ENCODE measurements around the gene PCSK4. TPM values are rescaled to one million over a fixed set of nuclear protein-coding genes. Genes with fewer than 3 reads are reported as not detected.

The PCSK4 gene
- polyA plus RNA-seq, 2 of the 4 experiments (the other 2 are of a cell fraction): 0.76 to 2.1 TPM

DNA sequence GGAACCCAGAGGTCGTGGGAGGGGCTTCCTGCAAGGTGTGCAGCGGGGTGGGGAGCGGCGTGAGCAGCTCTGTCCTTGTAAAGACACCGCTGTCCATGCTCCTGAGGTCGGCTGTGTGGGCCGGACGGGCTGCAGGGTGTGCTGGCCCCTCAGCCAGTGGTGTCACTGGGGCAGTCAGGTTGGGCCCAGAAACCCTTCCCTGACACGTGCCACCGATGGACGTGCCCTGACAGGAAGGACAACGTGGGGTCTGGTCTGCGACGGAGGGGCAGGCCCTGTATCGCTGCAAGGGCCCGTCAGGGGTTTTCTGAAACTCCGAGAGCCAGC is 56.1 kb downstream of the PCSK4 start:
- ChIA-PET POLR2A (no interaction called here), CTCF (no interaction called here)
- no peak overlapping the region for H3K4me2 ChIP-seq
- H3K4me3 ChIP-seq: no peak overlapping the region
- peaks cover 4% of the 10 kb centered on the region for H3K4me1 ChIP-seq
- H3K9me3 ChIP-seq: no peaks in the 10 kb centered on the region
- TF ChIP-seq BHLHE40 (IDR thresholded peaks at IDR 0.05; ENCODE audit: low read depth, low read length) (no peak), ZC3H11A (IDR thresholded peaks at IDR 0.05) (no peak), CBX8 (IDR thresholded peaks at IDR 0.05) (no peak), TFCP2L1 (CRISPR knock-in tag; IDR thresholded peaks at IDR 0.05) (no peak), HOXB13 (CRISPR knock-in tag; IDR thresholded peaks at IDR 0.05; ENCODE audit: low read depth) (no peak), POLR2AphosphoS2 (conservative IDR thresholded peaks at IDR 0.05; ENCODE audit: low read length) (no peak), EHMT2 (IDR thresholded peaks at IDR 0.05; ENCODE audit: low read depth) (no peak), PHF8 (IDR thresholded peaks at IDR 0.05; ENCODE audit: borderline replicate concordance, low read depth) (no peak), RAD21 (conservative IDR thresholded peaks at IDR 0.05 in 1 of 2, IDR thresholded peaks at IDR 0.05 in 1 of 2) (no peak), FOSL2 (IDR thresholded peaks at IDR 0.05) (no peak), FOSL2 (CRISPR knock-in tag; IDR thresholded peaks at IDR 0.05) (no peak), CEBPB (IDR thresholded peaks at IDR 0.05) (no peak)
- TF ChIP-seq, protein P1, sequence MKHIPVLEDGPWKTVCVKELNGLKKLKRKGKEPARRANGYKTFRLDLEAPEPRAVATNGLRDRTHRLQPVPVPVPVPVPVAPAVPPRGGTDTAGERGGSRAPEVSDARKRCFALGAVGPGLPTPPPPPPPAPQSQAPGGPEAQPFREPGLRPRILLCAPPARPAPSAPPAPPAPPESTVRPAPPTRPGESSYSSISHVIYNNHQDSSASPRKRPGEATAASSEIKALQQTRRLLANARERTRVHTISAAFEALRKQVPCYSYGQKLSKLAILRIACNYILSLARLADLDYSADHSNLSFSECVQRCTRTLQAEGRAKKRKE (CRISPR knock-in tag; IDR thresholded peaks at IDR 0.05; ENCODE audit: low read depth): no peak
- TF ChIP-seq, protein P2, sequence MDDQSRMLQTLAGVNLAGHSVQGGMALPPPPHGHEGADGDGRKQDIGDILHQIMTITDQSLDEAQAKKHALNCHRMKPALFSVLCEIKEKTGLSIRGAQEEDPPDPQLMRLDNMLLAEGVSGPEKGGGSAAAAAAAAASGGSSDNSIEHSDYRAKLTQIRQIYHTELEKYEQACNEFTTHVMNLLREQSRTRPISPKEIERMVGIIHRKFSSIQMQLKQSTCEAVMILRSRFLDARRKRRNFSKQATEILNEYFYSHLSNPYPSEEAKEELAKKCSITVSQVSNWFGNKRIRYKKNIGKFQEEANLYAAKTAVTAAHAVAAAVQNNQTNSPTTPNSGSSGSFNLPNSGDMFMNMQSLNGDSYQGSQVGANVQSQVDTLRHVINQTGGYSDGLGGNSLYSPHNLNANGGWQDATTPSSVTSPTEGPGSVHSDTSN (IDR thresholded peaks at IDR 0.05): no peak
- 100% methylated on average over 6 of the region's 17 CpGs for WGBS (ENCODE audit: missing lambda C conversion rate)
- no peak overlapping the region for H3K27ac ChIP-seq
- DNase-seq (ENCODE audit: low read depth in 1 of 2, low spot score in 1 of 2): no peak
- no peak for ATAC-seq
- FAIRE-seq: no peak

DNA sequence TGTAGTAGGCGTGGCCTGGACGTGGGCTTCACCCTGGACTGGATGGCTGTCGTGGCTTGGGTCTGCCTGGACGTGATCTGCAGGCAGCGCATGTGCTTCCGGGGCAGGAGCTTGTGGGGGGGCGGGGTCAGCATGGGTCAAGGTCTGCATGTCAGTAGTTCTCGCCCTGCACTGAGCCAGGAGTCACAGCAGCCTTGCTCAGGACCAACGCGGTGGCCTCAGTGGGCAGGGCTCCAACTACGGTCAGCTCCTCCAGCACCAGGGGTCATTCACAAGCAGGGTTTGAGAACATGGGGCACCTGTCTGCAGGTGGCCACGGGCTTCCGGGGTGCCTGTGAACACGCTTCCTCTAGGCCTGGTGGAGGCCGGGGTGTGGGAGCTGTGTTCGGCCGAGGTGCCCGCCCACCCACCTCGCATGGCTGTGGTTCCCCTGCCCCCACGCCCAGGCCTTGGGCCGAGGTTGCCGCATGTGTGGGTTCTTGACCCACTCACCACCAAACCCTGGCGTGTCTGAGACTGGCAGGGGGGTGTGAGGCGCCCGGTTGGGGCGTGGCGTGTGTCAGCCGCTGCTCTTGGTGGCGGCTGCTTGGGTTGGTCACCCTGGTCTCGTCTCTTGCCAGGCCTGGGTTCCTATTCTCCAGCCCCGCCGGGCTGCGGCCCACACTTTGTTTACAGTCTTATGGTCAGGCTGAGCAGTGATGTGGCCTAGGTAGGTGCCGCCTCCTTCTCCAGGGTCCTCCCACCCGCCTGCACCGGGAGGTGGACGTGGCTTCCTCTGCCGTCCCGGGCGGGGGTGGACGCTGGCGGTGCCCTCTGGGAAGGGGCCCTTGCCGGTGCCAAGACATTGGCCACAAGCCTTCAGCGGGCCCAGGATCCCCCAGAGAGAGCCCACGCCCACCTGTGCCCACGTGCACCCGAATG is 56.8 kb downstream of the PCSK4 start:
- Histone ChIP-seq H3K4me2 (no peak overlapping the region), H3K4me1 (peaks cover 4% of the 10 kb centered on the region), H3K4me3 (no peak overlapping the region), H3K9me3 (no peaks in the 10 kb centered on the region), H3K27ac (no peak overlapping the region)
- FAIRE-seq (no peak), DNase-seq (ENCODE audit: low read depth in 1 of 2, low spot score in 1 of 2) (no peak), ATAC-seq (no peak)
- 85% methylated on average over 11 of the region's 47 CpGs for WGBS (ENCODE audit: missing lambda C conversion rate)
- POLR2A ChIA-PET: no interaction called here
- CTCF ChIA-PET: no interaction called here
- TF ChIP-seq HEYL (CRISPR knock-in tag; IDR thresholded peaks at IDR 0.05): no peak

DNA sequence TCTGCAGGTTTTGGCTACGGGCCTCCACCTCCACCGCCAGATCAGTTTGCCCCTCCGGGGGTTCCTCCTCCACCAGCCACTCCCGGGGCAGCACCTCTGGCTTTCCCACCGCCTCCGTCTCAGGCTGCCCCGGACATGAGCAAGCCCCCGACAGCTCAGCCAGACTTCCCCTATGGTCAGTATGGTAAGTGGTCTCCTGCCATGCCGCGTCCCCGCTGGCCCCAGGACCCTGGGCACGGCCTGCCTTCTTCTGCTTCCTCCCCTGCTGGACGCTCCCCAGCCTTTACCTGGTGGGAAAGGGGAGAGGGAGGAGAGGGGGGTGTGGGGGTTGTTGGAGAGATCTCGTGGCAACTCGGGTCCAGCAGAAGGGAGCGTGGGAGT is 57.7 kb downstream of the PCSK4 start:
- ChIA-PET CTCF (interaction anchor here (2.0 kb wide), 2 partner anchors 10 to 13 kb away, joined by 4 to 6 read pairs; no protein-coding TSS in a partner anchor), POLR2A (no interaction called here)
- FAIRE-seq (no peak), ATAC-seq (no peak), DNase-seq (ENCODE audit: low read depth in 1 of 2, low spot score in 1 of 2) (no peak)
- H3K4me1 ChIP-seq: peaks cover under 1% of the 10 kb centered on the region; the same call in 1 of the 3 replicates
- no peak overlapping the region for H3K27ac ChIP-seq
- no peak overlapping the region for H3K4me2 ChIP-seq
- WGBS (ENCODE audit: missing lambda C conversion rate): 95% methylated on average over 8 of the region's 16 CpGs
- H3K4me3 ChIP-seq: no peak overlapping the region
- TF ChIP-seq TP53 (CRISPR knock-in tag; IDR thresholded peaks at IDR 0.05): no peak
- TF ChIP-seq NR3C1 (IDR thresholded peaks at IDR 0.05): no peak
- no peak for TF ChIP-seq HEYL (CRISPR knock-in tag; IDR thresholded peaks at IDR 0.05)
- no peak for TF ChIP-seq FOSB (CRISPR knock-in tag; IDR thresholded peaks at IDR 0.05)
- TF ChIP-seq ZC3H11A (IDR thresholded peaks at IDR 0.05): no peak
- TF ChIP-seq, protein P3, sequence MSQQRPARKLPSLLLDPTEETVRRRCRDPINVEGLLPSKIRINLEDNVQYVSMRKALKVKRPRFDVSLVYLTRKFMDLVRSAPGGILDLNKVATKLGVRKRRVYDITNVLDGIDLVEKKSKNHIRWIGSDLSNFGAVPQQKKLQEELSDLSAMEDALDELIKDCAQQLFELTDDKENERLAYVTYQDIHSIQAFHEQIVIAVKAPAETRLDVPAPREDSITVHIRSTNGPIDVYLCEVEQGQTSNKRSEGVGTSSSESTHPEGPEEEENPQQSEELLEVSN (IDR thresholded peaks at IDR 0.05; ENCODE audit: borderline replicate concordance, low read depth): no peak
- no peak for TF ChIP-seq CBX8 (IDR thresholded peaks at IDR 0.05)
- no peak for TF ChIP-seq SREBF2 (IDR thresholded peaks at IDR 0.05)
- no peak for TF ChIP-seq MAFK (IDR thresholded peaks at IDR 0.05; ENCODE audit: partially characterized antibody)
- no peak for TF ChIP-seq EHF (CRISPR knock-in tag; IDR thresholded peaks at IDR 0.05)
- no peak for TF ChIP-seq EHMT2 (IDR thresholded peaks at IDR 0.05; ENCODE audit: low read depth)
- no peak for TF ChIP-seq HOXA7 (CRISPR knock-in tag; IDR thresholded peaks at IDR 0.05)
- no peak for TF ChIP-seq RCOR1 (IDR thresholded peaks at IDR 0.05; ENCODE audit: low read depth, low read length)
- no peak for TF ChIP-seq KDM1A (IDR thresholded peaks at IDR 0.05; ENCODE audit: low read depth)
- no peak for TF ChIP-seq CHD4 (IDR thresholded peaks at IDR 0.05; ENCODE audit: borderline replicate concordance)
- no peak for TF ChIP-seq EP300 (IDR thresholded peaks at IDR 0.05)
- TF ChIP-seq ZSCAN20 (CRISPR knock-in tag; IDR thresholded peaks at IDR 0.05): no peak
- TF ChIP-seq SMC3 (IDR thresholded peaks at IDR 0.05): no peak
- TF ChIP-seq PHF8 (IDR thresholded peaks at IDR 0.05; ENCODE audit: borderline replicate concordance, low read depth): no peak
- H3K9me3 ChIP-seq: no peaks in the 10 kb centered on the region

All from A549 (cell line).